HCT116 (cell line): Measurements from ENCODE around the gene LRRC52. TPM values are rescaled to one million over a fixed set of nuclear protein-coding genes. Genes with fewer than 3 reads are reported as not detected.
"Not testable (repeated sequence)": the region's sequence is repeated elsewhere in the genome, so short reads cannot be mapped to it uniquely, and the experiment has no call there.

ENCODE experiments used
- ATAC-seq: fragments of 200-7000 bp; cut with Tn5 transposase; 2 replicates; pipeline ENCODE4 v1.9.1; 2020; ENCODE audit warnings: mild to moderate bottlenecking, moderate library complexity
- BruUV-seq: library from RNA; stranded (reverse); fragments of 400-500 nt; replicated peaks from 2 replicates; lab custom pipeline; 2021; lab: Mats Ljungman, UMichigan
- CTCF ChIA-PET: fragments of 300-600 bp; sonication (Branson Sonifier 250); formaldehyde crosslinking; loops from one replicate; lab custom pipeline; 2021; ENCODE audit warnings: antibody characterized with exemption; lab: Charles Lee
- POLR2A ChIA-PET: fragments of 300-600, 350-600 bp; sonication (Branson Sonifier 250); formaldehyde crosslinking; loops from one replicate; lab custom pipeline; 2021; ENCODE audit warnings: antibody characterized with exemption; lab: Charles Lee
- RAD21 ChIA-PET, 2 experiments: fragments of 300-600 bp; sonication (Branson Sonifier 250); formaldehyde crosslinking; loops; one replicate each; lab custom pipeline; 2023; ENCODE audit warnings: low total read pairs in 2 of 2; ENCODE audit not compliant: uncharacterized antibody in 2 of 2, unreplicated experiment in 2 of 2, low non-redundant PET in 1 of 2; lab: Charles Lee
- DNase-seq: peaks from one replicate; pipeline ENCODE4 v3.0.0-alpha.2; 2010; ENCODE audit warnings: low read depth, low spot score
- H2AFZ ChIP-seq: fragments of 200-600 bp; shearing (Covaris generic), sonication (generic); 2 replicates; pipeline ENCODE4 v1.6.1; 2017; ENCODE audit warnings: low read depth, mixed run types, mixed read lengths, antibody characterized with exemption, low read length; ENCODE audit not compliant: poor library complexity, severe bottlenecking
- H3K27ac ChIP-seq: 2 replicates; pipeline ENCODE4 v1.5.1; 2012; ENCODE audit warnings: low read depth, low read length
- H3K27me3 ChIP-seq: fragments of 200-600 bp; sonication (generic); 2 replicates; pipeline ENCODE4 v1.6.1; 2016; ENCODE audit warnings: mixed run types, low read length, mixed read lengths; ENCODE audit not compliant: insufficient read depth
- H3K36me3 ChIP-seq, 2 experiments: fragments of 200-500 bp in 1 of 2; fragments of 200-600 bp in 1 of 2; sonication (Bioruptor generic) in 1 of 2; sonication (generic) in 1 of 2; 2 replicates each; pipeline versions ENCODE4 v1.5.1 to v1.6.1; 2014 to 2016; ENCODE audit warnings: low read length in 2 of 2, inconsistent platforms in 1 of 2, mixed read lengths in 1 of 2, mixed run types in 1 of 2; ENCODE audit not compliant: insufficient read depth in 2 of 2, control insufficient read depth in 1 of 2
- H3K4me1 ChIP-seq, 2 experiments: fragments of 200-600 bp in 1 of 2; sonication (generic) in 1 of 2; 2 replicates each; pipeline versions ENCODE4 v1.5.1 to v1.6.1; 2012 to 2017; ENCODE audit warnings: low read length in 2 of 2, inconsistent platforms in 1 of 2, mild to moderate bottlenecking in 1 of 2, mixed read lengths in 1 of 2, mixed run types in 1 of 2, moderate library complexity in 1 of 2; ENCODE audit not compliant: insufficient read depth in 2 of 2, control insufficient read depth in 1 of 2
- H3K4me2 ChIP-seq: fragments of 200-600 bp; sonication (generic); 2 replicates; pipeline ENCODE4 v1.6.1; 2017; ENCODE audit warnings: mixed run types, low read length, mixed read lengths
- H3K4me3 ChIP-seq, 2 experiments: fragments of 200-600 bp in 1 of 2; sonication (generic) in 1 of 2; replicated peaks in 1 of 2; 2 replicates each; pipeline ENCODE4 v1.5.1; 2011 to 2016; ENCODE audit warnings: low read length in 2 of 2, control low read depth in 1 of 2, low read depth in 1 of 2, mild to moderate bottlenecking in 1 of 2, mixed read lengths in 1 of 2, mixed run types in 1 of 2
- H3K79me2 ChIP-seq: fragments of 200-600 bp; sonication (generic); 2 replicates; pipeline ENCODE4 v1.6.1; 2017; ENCODE audit warnings: mild to moderate bottlenecking, mixed run types, low read length, moderate library complexity, mixed read lengths; ENCODE audit not compliant: insufficient read depth
- H3K9ac ChIP-seq: fragments of 200-600 bp; sonication (generic); 2 replicates; pipeline ENCODE4 v1.6.1; 2016; ENCODE audit warnings: low read length, mixed read lengths
- H3K9me2 ChIP-seq: fragments of 200-600 bp; sonication (generic), shearing (Covaris generic); 2 replicates; pipeline ENCODE4 v1.6.1; 2017; ENCODE audit warnings: mixed run types, mild to moderate bottlenecking, moderate library complexity; ENCODE audit not compliant: insufficient read depth
- H3K9me3 ChIP-seq, 2 experiments: fragments of 200-500 bp in 1 of 2; fragments of 200-600 bp in 1 of 2; sonication (Bioruptor generic) in 1 of 2; sonication (generic) in 1 of 2; 2 replicates each; pipeline ENCODE4 v1.6.1; 2014 to 2017; ENCODE audit warnings: low read length in 2 of 2, mixed read lengths in 2 of 2, inconsistent platforms in 1 of 2, low read depth in 1 of 2, mild to moderate bottlenecking in 1 of 2, mixed run types in 1 of 2, moderate library complexity in 1 of 2; ENCODE audit not compliant: control insufficient read depth in 1 of 2, insufficient read depth in 1 of 2
- H4K20me1 ChIP-seq: fragments of 200-600 bp; sonication (generic), shearing (Covaris generic); 2 replicates; pipeline ENCODE4 v1.6.1; 2017; ENCODE audit warnings: mixed run types, mild to moderate bottlenecking, moderate library complexity; ENCODE audit not compliant: insufficient read depth
- CBX3 ChIP-seq: IDR thresholded peaks from 2 replicates; pipeline ENCODE4 v1.6.1; 2012; ENCODE audit warnings: low read depth
- CEBPB ChIP-seq: IDR thresholded peaks from 2 replicates; pipeline ENCODE4 v1.6.1; 2012; ENCODE audit warnings: low read depth
- EGR1 ChIP-seq: IDR thresholded peaks from 2 replicates; pipeline ENCODE4 v1.6.1; 2012; ENCODE audit warnings: low read depth
- EZH2phosphoT487 ChIP-seq: fragments of 200-600 bp; IDR thresholded peaks from 2 replicates; pipeline ENCODE4 v1.6.1; 2018; ENCODE audit warnings: antibody characterized with exemption, borderline replicate concordance
- FOSL1 ChIP-seq: IDR thresholded peaks from 2 replicates; pipeline ENCODE4 v1.6.1; 2012; ENCODE audit warnings: low read depth
- JUND ChIP-seq: IDR thresholded peaks from 2 replicates; pipeline ENCODE4 v1.6.1; 2012
- POLR2A ChIP-seq: IDR thresholded peaks from 2 replicates; pipeline ENCODE4 v1.7.0; 2011; ENCODE audit warnings: borderline replicate concordance; ENCODE audit not compliant: insufficient read depth, insufficient read length; ENCODE audit errors: extremely low read depth
- POLR2AphosphoS5 ChIP-seq: IDR thresholded peaks from 2 replicates; pipeline ENCODE4 v1.6.1; 2011; ENCODE audit warnings: mild to moderate bottlenecking, low read depth, low read length, moderate library complexity
- RAD21 ChIP-seq: IDR thresholded peaks from 2 replicates; pipeline ENCODE4 v1.6.1; 2012; ENCODE audit warnings: low read depth, mild to moderate bottlenecking
- SIN3A ChIP-seq: IDR thresholded peaks from 2 replicates; pipeline ENCODE4 v1.6.1; 2012; ENCODE audit warnings: low read depth
- SP1 ChIP-seq: IDR thresholded peaks from 2 replicates; pipeline ENCODE4 v1.6.1; 2012; ENCODE audit warnings: low read depth
- SRF ChIP-seq: IDR thresholded peaks from 2 replicates; pipeline ENCODE4 v1.6.1; 2012; ENCODE audit warnings: low read depth
- TCF7L2 ChIP-seq: IDR thresholded peaks from 2 replicates; pipeline ENCODE4 v1.7.0; 2011; ENCODE audit warnings: borderline replicate concordance, inconsistent platforms; ENCODE audit not compliant: insufficient read depth, insufficient read length; ENCODE audit errors: extremely low read depth
- ZFX ChIP-seq: fragments of 450-650 bp; IDR thresholded peaks from 2 replicates; pipeline ENCODE4 v1.6.1; 2017
- ZNF274 ChIP-seq: fragments of 200-500 bp; sonication (Bioruptor generic); IDR thresholded peaks from 2 replicates; pipeline ENCODE4 v1.6.1; 2014; ENCODE audit warnings: mild to moderate bottlenecking, low read depth, low read length, inconsistent platforms
- intact Hi-C: fragments of 100-400 bp; cut with micrococcal nuclease; formaldehyde crosslinking; loops from 2 replicates; pipeline ENCODE4 v1.10.0; 2022
- total RNA-seq: library from RNA; stranded (reverse); gene quantifications from one replicate; pipeline ENCODE4 v1.2.1, GENCODE V29; 2021; ENCODE audit not compliant: unreplicated experiment
- TF ChIP-seq, protein P1 (sequence below): IDR thresholded peaks from 2 replicates; pipeline ENCODE4 v1.6.1; 2012
- TF ChIP-seq, protein P2 (sequence below): IDR thresholded peaks from 2 replicates; pipeline ENCODE4 v1.6.1; 2012
- TF ChIP-seq, protein P3 (sequence below): IDR thresholded peaks from 2 replicates; pipeline ENCODE4 v1.6.1; 2011; ENCODE audit warnings: mild to moderate bottlenecking, low read length, moderate library complexity; ENCODE audit not compliant: insufficient replicate concordance; ENCODE audit errors: extremely low read depth
- TF ChIP-seq, protein P4 (sequence below), 3 experiments: fragments of 200-600 bp in 1 of 3; sonication (generic) in 1 of 3; IDR thresholded peaks in 2 of 3; conservative IDR thresholded peaks in 1 of 3; 2 replicates each; pipeline ENCODE4 v1.5.1; 2012 to 2017; ENCODE audit warnings: low read depth in 2 of 3, low read length in 2 of 3, antibody characterized with exemption in 1 of 3, borderline replicate concordance in 1 of 3, control low read depth in 1 of 3, mild to moderate bottlenecking in 1 of 3, mixed read lengths in 1 of 3, mixed run types in 1 of 3, moderate library complexity in 1 of 3; ENCODE audit not compliant: insufficient read depth in 1 of 3

Gene LRRC52
- total RNA-seq, 1 experiment from 2014 or later: not detected

- no peak overlapping the region for H3K4me3 ChIP-seq
- H3K4me2 ChIP-seq: no peak overlapping the region
- ChIA-PET POLR2A (no interaction called here), CTCF (no interaction called here), RAD21 (no interaction called here)
- intact Hi-C loops: no loop called here
- no peak for TF ChIP-seq SP1
- no peak for TF ChIP-seq RAD21
- no peak for TF ChIP-seq POLR2AphosphoS5
- no peak for TF ChIP-seq SRF
- TF ChIP-seq CEBPB: no peak
- TF ChIP-seq SIN3A: no peak
- TF ChIP-seq ZFX: no peak
- TF ChIP-seq, protein P1, sequence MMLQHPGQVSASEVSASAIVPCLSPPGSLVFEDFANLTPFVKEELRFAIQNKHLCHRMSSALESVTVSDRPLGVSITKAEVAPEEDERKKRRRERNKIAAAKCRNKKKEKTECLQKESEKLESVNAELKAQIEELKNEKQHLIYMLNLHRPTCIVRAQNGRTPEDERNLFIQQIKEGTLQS: no peak
- no peak for TF ChIP-seq EGR1
- TF ChIP-seq POLR2A: no peak
- TF ChIP-seq, protein P2, sequence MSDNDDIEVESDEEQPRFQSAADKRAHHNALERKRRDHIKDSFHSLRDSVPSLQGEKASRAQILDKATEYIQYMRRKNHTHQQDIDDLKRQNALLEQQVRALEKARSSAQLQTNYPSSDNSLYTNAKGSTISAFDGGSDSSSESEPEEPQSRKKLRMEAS: no peak
- TF ChIP-seq, protein P3, sequence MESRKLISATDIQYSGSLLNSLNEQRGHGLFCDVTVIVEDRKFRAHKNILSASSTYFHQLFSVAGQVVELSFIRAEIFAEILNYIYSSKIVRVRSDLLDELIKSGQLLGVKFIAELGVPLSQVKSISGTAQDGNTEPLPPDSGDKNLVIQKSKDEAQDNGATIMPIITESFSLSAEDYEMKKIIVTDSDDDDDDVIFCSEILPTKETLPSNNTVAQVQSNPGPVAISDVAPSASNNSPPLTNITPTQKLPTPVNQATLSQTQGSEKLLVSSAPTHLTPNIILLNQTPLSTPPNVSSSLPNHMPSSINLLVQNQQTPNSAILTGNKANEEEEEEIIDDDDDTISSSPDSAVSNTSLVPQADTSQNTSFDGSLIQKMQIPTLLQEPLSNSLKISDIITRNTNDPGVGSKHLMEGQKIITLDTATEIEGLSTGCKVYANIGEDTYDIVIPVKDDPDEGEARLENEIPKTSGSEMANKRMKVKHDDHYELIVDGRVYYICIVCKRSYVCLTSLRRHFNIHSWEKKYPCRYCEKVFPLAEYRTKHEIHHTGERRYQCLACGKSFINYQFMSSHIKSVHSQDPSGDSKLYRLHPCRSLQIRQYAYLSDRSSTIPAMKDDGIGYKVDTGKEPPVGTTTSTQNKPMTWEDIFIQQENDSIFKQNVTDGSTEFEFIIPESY: no peak
- TF ChIP-seq TCF7L2: no peak
- TF ChIP-seq CBX3: no peak
- no peak for TF ChIP-seq JUND
- no peak for TF ChIP-seq FOSL1
- no peak for TF ChIP-seq ZNF274
- TF ChIP-seq, protein P4, sequence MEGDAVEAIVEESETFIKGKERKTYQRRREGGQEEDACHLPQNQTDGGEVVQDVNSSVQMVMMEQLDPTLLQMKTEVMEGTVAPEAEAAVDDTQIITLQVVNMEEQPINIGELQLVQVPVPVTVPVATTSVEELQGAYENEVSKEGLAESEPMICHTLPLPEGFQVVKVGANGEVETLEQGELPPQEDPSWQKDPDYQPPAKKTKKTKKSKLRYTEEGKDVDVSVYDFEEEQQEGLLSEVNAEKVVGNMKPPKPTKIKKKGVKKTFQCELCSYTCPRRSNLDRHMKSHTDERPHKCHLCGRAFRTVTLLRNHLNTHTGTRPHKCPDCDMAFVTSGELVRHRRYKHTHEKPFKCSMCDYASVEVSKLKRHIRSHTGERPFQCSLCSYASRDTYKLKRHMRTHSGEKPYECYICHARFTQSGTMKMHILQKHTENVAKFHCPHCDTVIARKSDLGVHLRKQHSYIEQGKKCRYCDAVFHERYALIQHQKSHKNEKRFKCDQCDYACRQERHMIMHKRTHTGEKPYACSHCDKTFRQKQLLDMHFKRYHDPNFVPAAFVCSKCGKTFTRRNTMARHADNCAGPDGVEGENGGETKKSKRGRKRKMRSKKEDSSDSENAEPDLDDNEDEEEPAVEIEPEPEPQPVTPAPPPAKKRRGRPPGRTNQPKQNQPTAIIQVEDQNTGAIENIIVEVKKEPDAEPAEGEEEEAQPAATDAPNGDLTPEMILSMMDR (IDR thresholded peaks at IDR 0.05 in 2 of 3, conservative IDR thresholded peaks at IDR 0.05 in 1 of 3; ENCODE audit: borderline replicate concordance in 1 of 3, insufficient read depth in 1 of 3, low read depth in 2 of 3, low read length in 2 of 3): no peak
- no peak for TF ChIP-seq EZH2phosphoT487
- peaks cover 0 to 3% of the 10 kb centered on the region in 2 experiments; a peak in 1 of 4 replicates for H3K4me1 ChIP-seq
- BruUV-seq: no TSS peak
- no peaks in the 10 kb centered on the region for H3K27me3 ChIP-seq
- H4K20me1 ChIP-seq: no peaks in the 10 kb centered on the region
- H3K9ac ChIP-seq: no peak overlapping the region
- no peaks in the 10 kb centered on the region for H3K9me2 ChIP-seq
- ATAC-seq: no peak
- no peak overlapping the region for H3K27ac ChIP-seq
- no peaks in the 10 kb centered on the region for H3K9me3 ChIP-seq
- H2AFZ ChIP-seq: no peak overlapping the region
- no peak for DNase-seq
- no peaks in the 10 kb centered on the region for H3K36me3 ChIP-seq
- H3K79me2 ChIP-seq: no peaks in the 10 kb centered on the region
Observed at GRCh38 chr1:165605246-165605645, 61.4 kb downstream of the LRRC52 start.

DNA sequence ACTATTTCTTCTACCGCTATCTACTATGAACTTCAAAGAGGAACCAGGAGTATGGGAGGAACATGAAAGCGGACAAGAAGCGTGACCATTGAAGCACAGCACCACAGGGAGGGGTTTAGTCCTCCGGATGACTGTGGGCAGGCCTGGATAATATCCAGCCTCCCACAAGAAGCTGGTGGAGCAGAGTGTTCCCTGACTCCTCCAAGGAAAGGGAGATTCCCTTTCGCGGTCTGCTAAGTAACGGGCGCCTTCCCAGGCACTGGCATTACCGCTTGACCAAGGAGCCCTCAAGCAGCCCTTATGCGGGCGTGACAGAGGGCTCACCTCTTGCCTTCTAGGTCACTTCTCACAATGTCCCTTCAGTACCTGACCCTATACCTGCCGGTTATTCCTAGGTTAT lies 62.9 kb downstream of the LRRC52 start:
- CTCF ChIA-PET, intact Hi-C loops, DNase-seq, H2AFZ ChIP-seq, H3K4me2 ChIP-seq, H3K79me2 ChIP-seq, H4K20me1 ChIP-seq, BruUV-seq, H3K9me2 ChIP-seq, H3K9ac ChIP-seq, H3K9me3 ChIP-seq, ATAC-seq, POLR2A ChIA-PET, H3K4me1 ChIP-seq, RAD21 ChIA-PET, H3K27me3 ChIP-seq, H3K27ac ChIP-seq, H3K36me3 ChIP-seq, H3K4me3 ChIP-seq: not testable (repeated sequence)
